Lung (tissue), 12 donors: Measurements from ENCODE around the gene CLUH. TPM values are rescaled to one million over a fixed set of nuclear protein-coding genes. Genes with fewer than 3 reads are reported as not detected.
"Not testable (repeated sequence)": the region's sequence is repeated elsewhere in the genome, so short reads cannot be mapped to it uniquely, and the experiment has no call there.

Source experiments
- ATAC-seq: fragments of 200-7000 bp; cut with Tn5 transposase; one replicate; pipeline ENCODE4 v1.9.1; 2020; ENCODE audit warnings: moderate number of reproducible peaks; ENCODE audit not compliant: insufficient read depth, low FRiP score
- DNase-seq, 3 donors: peaks; one replicate each; pipeline ENCODE4 v3.0.0-alpha.2; 2013 to 2017
- H3K27ac ChIP-seq, 2 donors: one replicate each; pipeline ENCODE4 v1.5.1; 2013; ENCODE audit warnings: mild to moderate bottlenecking in 2 of 2, moderate library complexity in 2 of 2, control low read depth in 1 of 2, inconsistent platforms in 1 of 2, low read depth in 1 of 2, low read length in 1 of 2
- H3K27me3 ChIP-seq, 3 donors: one replicate each; pipeline ENCODE4 v1.5.1; 2013; ENCODE audit warnings: low read length in 2 of 3; ENCODE audit not compliant: control insufficient read depth in 3 of 3, insufficient read depth in 3 of 3
- H3K36me3 ChIP-seq, 4 donors: one replicate each; pipeline ENCODE4 v1.5.1; 2013; ENCODE audit warnings: low read length in 4 of 4, mild to moderate bottlenecking in 1 of 4, moderate library complexity in 1 of 4; ENCODE audit not compliant: control insufficient read depth in 4 of 4, insufficient read depth in 4 of 4
- H3K4me1 ChIP-seq, 5 donors: one replicate each; pipeline ENCODE4 v1.5.1; 2013; ENCODE audit warnings: low read length in 5 of 5, mild to moderate bottlenecking in 2 of 5, moderate library complexity in 1 of 5; ENCODE audit not compliant: control insufficient read depth in 5 of 5, insufficient read depth in 5 of 5
- H3K4me3 ChIP-seq: one replicate; pipeline ENCODE4 v1.5.1; 2013; ENCODE audit warnings: mild to moderate bottlenecking, control low read depth, moderate library complexity
- H3K9ac ChIP-seq, 2 donors: one replicate each; pipeline ENCODE4 v1.5.1; 2013; ENCODE audit warnings: low read length in 2 of 2, control low read depth in 1 of 2; ENCODE audit not compliant: insufficient read depth in 1 of 2
- H3K9me3 ChIP-seq, 4 donors: one replicate each; pipeline ENCODE4 v1.5.1; 2013; ENCODE audit warnings: low read length in 3 of 4, mild to moderate bottlenecking in 1 of 4, moderate library complexity in 1 of 4; ENCODE audit not compliant: control insufficient read depth in 4 of 4, insufficient read depth in 3 of 4
- CTCF ChIP-seq: IDR thresholded peaks from 2 replicates; pipeline ENCODE4 v1.5.1; 2012; ENCODE audit warnings: mild to moderate bottlenecking; ENCODE audit errors: control extremely low read depth, extremely low read depth
- WGBS, 2 donors: extraction: QIAGEN DNeasy Blood & Tissue Kit; methylation state at CpG; one replicate each; pipeline ENCODE4 v1.1.7; 2013; 5-methylcytosine and 5-hydroxymethylcytosine counted together
- polyA plus RNA-seq, 2 donors: library from polyadenylated mRNA; stranded (reverse); fragments of 200-250 nt; gene quantifications; one replicate each; pipeline ENCODE4 v1.2.1, GENCODE V29; 2013
- total RNA-seq, 2 donors: library from RNA; depleted of rRNA in 1 of 2; stranded (reverse); fragments of >200 nt in 1 of 2; gene quantifications; one replicate each; pipeline ENCODE4 v1.2.1, GENCODE V29; 2014 to 2021
- donor health status: control.
- donor health status: control.
- donor health status: Bipolar disorder and iron deficiency.
- donor health status: healthy.
- donor health status: DM: yes; HTN: yes; CAD: no.

CLUH gene
- total and polyA plus RNA-seq, 4 donors: 29.7 to 80.5 (median 42.1) TPM

DNA sequence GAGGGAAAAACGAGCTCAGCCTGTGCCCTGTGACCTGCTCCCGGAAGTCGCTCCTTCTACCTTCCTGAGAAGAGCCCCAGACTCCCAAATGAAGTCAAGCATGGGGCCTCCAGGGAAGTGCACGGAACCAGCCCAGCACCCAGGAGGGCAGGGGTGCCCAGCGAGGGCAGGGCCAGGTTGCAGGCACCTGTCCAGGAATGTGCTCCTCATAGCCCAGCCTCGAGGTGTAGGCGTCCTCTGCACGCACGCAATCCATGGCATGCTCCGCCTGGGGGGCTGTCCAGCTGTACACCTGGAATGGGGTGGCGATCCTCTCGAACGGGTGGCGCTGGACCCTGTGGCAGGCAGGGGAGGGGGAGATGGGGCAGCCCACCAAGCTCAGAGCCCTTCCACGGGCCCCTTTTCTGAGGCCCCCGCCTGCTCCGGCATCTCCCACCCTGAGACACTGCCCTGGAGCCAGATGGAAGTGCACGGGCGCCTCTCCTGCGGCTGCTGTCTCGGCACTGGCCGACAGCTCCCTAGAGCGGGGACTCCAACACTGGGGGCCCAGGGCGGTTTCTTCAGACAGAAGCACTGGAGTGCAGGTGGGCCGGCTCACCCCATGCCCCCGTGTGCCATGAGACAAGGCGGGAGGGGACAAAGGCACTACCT lies 10.9 kb downstream of the CLUH start:
- ATAC-seq: no peak
- H3K27ac ChIP-seq: no peak overlapping the region
- H3K9me3 ChIP-seq: no peaks in the 10 kb centered on the region
- no peaks in the 10 kb centered on the region for H3K4me1 ChIP-seq
- H3K36me3 ChIP-seq: peaks cover 7 to 72% (median 25%) of the 10 kb centered on the region in 4 donors
- no peak for TF ChIP-seq CTCF
- H3K9ac ChIP-seq: no peak overlapping the region
- H3K4me3 ChIP-seq: no peak overlapping the region
- DNase-seq: no peak
- 91 to 95% methylated on average over 27 of the region's 27 CpGs for whole genome bisulfite sequencing, 2 donors
- H3K27me3 ChIP-seq: no peaks in the 10 kb centered on the region

GRCh38 chr17:2700030-2700490 lies 11.5 kb downstream of the CLUH start:
- DNase-seq: no peak
- no peak for ATAC-seq
- Histone ChIP-seq H3K36me3 (peaks cover 7 to 77% (median 27%) of the 10 kb centered on the region in 4 donors), H3K9me3 (no peaks in the 10 kb centered on the region), H3K4me1 (no peaks in the 10 kb centered on the region), H3K27ac (no peak overlapping the region), H3K27me3 (no peaks in the 10 kb centered on the region), H3K9ac (no peak overlapping the region), H3K4me3 (no peak overlapping the region)
- WGBS, 2 donors: 95 to 96% methylated on average over 20 of the region's 20 CpGs
- TF ChIP-seq CTCF: no peak

DNA sequence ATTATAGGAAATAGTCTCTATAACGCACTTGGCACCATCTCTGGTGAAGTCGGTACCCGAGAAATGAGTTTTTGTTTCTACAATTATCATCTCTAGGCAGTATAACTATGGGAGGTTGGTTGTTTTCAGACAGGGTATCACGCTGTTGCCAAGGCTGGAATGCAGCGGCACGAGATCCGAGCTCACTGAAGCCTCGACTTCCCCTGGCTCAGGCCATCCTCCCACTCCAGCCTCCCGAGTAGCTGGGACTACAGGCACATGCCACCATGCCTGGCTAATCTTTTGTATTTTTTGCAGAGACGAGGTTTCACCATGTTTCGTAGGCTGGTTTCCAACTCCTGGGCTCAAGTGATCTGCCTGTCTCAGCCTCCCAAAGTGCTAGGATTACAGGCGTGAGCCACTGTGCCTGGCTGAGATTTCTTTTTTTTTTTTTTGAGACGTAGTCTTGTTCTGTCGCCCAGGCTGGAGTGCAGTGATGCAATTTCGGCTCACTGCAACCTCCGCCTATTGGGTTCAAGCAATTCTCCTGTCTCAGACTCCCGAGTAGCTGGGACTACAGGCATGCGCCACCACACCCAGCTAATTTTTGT lies 12.3 kb downstream of the CLUH start:
- H3K4me1 ChIP-seq, ATAC-seq, DNase-seq, H3K9me3 ChIP-seq, H3K27me3 ChIP-seq, H3K9ac ChIP-seq, H3K27ac ChIP-seq, H3K4me3 ChIP-seq: not testable (repeated sequence)
- 90 to 94% methylated on average over 18 of the region's 18 CpGs for WGBS, 2 donors
- H3K36me3 ChIP-seq: peaks cover 7 to 84% (median 27%) of the 10 kb centered on the region in 4 donors

DNA sequence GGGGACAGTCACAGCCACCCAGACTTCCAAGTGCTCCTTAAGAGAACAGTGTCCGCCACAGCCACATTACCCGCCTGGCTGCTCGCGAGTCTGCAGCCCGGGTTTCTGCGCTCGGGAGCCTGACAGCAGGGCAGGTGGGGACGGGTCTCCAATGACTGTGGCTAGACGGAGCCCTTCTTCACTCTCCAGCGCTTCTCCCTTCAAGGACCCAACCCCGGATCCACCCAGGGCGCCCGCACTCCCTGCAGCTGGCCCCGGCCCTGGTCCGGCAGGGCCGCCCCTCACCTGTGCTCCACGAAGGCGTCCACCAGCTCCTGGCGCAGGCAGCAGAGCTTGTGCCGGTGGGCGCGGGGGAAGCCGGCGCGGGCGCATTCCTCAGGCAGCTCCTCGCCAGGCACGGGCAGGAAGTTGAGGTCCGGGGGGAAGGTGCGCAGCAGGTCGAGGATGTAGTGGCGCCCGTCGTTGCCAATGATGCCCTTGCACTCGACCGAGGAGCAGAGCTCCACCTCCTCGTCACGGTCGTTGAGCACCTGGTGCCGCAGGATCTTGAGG lies 13.9 kb downstream of the CLUH start:
- DNase-seq: no peak
- Histone ChIP-seq H3K36me3 (peaks cover 7 to 83% (median 24%) of the 10 kb centered on the region in 4 donors), H3K27me3 (no peaks in the 10 kb centered on the region), H3K4me1 (no peaks in the 10 kb centered on the region), H3K4me3 (no peak overlapping the region), H3K9me3 (no peaks in the 10 kb centered on the region), H3K27ac (no peak overlapping the region), H3K9ac (no peak overlapping the region)
- ATAC-seq: no peak
- WGBS, 2 donors: 96% methylated on average over 40 of the region's 40 CpGs
- TF ChIP-seq CTCF: no peak
